Amniotic stem cell (primary cell): ENCODE results near the gene PDE11A.
A peak's percentile ranks its signal among the peaks of the same experiment; 100 is the strongest.

Experiments used
- DNase-seq: peaks from one replicate; lab custom pipeline; 2025; lab: John Stamatoyannopoulos, UW

Gene PDE11A

DNA sequence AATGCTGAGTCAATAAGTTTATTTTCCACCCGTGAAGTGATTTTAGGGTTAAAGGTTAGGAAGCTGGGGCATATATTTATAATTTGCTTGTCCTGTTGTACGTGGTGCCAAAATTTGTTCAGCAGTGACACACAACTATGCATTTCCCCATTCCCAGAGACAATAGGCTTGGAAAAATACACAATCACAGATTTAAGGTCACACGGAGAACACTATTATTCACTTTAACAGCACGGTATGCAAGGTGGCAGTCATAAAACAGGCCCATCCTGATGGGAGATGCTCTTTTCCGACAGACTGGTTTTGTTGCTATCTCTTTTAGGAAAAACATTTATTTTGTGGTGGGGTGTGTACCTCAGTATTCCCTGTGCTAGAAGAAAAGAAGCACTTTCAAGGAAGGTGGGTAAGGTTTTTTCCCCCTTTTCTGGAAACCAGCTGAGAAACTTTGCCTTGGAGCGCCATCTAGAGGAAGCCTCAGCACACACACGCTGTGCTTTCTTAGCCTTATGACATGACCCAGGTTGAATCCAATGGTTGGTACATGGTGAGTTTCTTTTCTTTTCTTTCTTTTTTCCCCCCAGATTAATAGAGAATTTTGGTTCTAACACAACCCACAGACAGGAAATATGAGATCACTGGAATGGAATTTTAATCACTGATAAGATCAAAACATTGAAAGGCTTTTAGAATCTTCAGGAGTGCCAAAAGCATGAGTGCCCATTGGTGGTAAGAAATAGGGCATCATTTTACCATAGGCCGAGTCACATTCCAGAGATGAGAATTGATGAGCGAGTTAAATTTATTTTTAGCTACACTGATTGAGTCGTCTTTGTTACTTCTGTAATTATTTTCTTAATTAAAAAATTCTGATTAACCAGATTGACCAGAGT is 347.9 kb downstream of the PDE11A start:
- DNase-seq = peak; percentile 16

DNA sequence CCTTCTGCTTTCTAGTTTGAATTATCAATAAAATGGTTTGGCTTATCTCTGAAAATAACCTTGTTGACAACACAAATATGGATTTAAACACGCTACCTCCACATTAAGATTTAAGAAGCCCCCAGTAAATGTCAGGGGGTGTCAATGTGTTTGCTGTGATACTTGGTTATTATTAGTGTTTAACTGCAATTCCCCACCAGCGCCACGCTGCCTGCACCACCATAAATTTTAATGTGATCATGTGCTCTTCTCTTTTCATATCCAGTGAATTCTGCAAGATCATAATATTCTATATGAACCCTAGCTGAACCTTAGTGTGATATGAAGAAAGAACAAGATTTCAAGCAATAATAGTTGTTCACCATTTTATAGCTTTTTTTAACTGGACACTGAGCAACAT is 349.3 kb downstream of the PDE11A start:
- no peak for DNase-seq

DNA sequence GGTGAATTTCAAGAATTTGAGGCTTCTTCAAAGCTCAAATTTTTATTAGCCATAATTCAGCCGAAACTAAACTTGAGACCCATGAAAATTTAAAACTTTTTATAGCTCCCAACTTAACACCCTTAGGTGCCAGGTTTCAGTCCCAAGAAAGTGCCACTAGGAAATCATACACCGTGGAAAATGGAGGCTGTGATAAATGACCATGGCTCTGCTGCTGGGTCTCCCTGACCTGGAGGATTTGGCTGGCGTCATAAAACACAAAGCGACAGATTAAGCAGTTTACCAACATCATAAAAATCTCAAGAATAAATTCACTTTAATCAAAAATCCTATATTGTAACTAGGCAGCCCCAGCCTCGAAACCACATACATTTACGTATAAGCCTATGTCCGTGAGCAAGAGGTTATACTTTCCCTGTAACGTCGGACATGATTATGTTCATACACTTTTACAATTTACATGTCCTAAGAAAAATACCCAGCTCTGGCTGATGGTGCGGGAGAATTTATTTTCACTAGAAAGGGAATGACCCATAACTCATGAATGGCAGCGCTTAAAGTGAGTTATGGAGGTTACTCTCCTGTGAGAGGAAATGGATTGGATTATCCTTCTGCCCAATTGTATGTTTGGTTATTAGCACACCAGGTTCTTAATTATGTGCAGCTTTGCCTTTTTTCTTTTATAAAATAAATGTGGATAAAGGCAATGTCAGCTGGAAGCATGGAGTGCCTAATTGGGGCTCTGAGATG is 350.6 kb downstream of the PDE11A start:
- no peak for DNase-seq

DNA sequence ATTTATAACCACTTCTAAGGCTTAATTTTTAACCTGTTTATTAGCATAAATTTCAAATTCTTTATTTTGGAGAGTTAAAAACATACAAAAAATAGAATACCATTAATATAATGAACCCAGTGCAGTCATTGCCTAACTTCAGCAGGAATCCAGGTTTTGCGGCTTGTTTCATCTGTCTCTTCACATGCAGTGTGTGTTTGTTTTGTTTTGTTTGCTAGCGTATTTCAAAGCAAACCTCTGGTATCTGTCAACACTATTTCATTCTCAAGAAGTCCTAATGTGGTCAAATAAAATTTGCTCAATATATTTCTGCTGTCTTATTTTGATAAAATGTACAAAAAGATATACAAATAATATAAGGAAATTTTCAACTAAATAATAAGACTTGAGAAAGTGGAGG is 351.5 kb downstream of the PDE11A start:
- DNase-seq = no peak

DNA sequence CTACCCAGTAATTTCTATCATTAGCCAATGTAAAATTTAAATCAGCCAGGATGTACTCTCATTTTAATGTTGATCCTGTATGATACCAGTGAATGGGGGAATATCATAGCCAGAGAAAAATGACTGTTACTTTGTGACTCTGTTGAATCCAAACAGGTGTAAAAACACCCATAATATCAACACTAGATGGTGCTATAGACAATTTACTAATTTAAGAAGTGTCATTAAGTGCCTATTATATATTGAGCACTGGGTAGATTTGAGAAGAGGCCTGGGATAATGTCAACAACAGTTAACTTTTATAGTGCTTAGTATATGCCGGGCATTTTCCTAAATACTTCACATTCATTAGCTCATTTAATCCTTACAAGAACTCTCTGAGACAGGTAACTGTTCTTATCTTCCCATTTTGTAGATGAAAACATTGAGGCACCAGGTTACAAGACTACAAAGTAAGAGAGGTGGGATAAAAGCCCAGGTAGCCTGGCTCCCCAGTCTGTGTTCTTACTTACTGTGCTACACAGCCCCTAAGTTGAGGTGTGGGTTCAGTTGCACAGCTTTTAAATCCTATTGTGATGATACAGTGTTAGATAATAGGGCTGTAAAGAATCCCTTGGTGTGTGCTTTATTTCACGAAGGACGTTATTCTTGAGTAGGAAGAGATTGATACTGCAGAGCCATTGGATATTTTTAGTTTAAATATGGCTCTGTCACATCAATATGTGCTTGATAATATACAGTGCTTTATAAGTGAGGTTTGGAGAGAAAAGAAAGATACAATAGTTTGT is 354.6 kb downstream of the PDE11A start:
- no peak for DNase-seq

DNA sequence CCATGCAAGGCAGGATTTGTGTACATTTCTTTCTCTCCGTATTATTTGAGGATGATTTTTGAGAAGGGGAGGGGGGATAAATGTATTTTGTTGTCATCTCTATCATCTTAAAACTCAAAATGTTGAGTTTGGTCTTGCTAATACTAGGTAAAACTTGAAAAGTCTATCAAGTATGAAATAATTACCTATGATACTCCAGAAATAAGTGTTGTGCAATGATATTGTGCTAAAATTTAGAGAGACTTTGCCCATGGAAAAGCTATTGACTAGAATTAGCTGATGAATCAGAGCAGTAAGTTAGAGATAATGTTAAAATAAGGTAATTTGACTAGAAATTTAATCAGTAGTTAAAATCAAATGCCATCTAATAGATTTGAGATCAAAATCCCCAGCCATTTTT is 356.1 kb downstream of the PDE11A start:
- DNase-seq = no peak

DNA sequence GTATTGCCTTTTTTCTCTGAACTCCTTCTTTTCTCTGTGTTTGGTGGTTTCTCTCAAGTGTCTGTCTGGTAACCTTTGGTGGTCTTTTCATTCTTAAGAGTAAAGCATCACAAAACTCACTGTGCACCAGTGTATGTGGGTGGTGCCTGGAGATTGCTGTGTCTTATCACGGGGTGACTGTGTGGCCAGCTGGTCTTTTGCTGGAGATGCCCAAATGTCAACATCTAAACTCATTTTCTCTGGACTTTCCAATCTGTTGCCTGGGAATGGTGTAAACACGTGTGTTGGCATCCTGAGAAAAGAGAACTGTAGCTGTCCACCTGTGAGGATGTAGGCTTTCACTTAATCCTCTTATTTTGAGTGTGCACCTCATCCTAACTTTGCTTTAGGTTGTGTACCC is 356.8 kb downstream of the PDE11A start:
- no peak for DNase-seq

DNA sequence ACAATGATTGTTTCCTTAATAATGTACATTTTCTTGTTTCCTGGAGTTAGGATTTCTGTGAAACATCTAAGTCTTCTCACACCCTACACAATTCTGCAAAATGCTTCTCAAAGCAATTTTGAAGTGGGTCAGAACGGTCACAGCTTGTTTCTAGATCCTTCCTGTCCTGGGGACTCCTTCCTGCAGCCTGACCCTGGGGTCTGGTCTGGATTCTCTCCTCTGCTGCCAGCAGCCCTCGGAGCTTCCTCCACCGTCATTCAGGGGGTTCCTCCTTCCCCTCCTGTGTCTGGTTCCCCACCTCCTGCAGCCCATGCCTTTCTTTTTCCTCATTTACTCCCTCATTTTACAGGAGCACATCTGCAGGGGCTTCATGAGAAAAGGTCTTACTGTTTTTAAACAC is 357.9 kb downstream of the PDE11A start:
- no peak for DNase-seq

DNA sequence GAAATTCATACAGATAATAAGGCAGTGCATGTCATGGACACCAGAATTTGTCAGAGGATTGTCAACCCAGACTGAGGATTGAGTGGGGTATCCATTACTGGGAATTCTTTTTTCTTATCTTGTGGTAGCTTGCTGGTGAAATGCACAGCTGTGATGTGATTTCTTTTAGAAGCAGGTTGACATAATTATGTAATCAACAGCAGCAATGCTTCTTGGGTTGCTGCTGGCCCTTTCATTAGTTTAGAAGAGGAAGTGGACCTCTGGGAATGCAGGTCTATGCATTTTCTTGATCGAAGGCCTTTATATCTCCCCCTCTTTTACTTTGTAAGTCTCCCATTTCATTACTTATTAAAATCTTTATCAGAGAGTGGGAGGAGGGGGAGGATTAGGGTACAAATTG is 360.1 kb downstream of the PDE11A start:
- DNase-seq = no peak

DNA sequence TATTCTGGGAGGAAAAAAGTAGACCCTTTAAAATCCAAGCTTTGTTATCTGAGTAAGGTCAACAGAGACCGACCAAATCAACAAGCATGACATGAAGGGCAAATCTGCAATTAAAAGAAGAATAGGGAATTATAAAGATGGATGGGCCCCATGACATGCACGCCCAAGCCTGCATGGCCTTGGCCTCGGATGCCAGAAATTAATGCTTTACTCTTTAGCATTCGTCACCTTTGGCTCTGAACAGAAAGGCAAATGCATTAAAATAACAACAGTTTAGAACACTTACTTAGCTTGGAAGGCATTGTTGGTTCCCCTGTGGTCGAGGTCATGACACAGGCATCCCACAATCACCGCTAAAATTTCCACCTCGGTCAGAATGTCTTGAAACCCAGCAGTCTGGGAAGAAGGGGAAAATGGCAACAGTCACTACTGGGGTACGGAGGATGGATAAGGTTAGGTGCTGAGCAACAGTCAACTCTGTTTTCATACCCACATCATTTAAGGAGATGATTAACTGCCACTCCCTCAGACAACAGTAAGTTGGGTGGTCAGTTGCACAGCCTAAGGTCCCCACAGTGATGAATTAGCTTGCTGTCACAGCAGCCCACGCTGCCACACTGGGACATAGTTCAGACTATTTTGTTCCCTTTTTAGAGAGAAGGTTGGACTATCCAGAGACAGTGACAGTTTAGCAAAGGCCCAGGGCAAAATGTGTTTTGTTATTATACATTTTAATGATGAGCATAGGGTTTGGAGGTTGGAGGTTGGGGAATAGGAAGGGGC is 360.9 kb downstream of the PDE11A start:
- no peak for DNase-seq

DNA sequence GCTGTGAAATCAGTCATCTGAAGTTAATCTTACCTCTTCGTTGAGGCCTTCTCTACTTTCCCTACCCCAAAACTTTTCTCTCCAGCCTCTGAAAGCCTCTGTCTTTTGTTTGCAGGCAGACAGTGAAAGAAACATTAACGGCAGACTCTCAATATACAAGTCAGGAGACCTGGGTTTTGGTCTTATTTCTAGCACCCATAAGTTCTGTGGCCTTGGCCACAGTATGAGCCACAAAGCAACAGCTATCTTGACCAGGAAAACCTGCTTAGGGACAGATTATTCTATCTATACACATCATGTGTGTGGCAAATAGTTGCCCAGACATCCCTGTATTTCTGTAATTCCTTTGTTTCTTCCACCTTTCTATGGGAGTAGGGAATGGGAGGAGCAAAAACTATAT is 361.7 kb downstream of the PDE11A start:
- DNase-seq = no peak

DNA sequence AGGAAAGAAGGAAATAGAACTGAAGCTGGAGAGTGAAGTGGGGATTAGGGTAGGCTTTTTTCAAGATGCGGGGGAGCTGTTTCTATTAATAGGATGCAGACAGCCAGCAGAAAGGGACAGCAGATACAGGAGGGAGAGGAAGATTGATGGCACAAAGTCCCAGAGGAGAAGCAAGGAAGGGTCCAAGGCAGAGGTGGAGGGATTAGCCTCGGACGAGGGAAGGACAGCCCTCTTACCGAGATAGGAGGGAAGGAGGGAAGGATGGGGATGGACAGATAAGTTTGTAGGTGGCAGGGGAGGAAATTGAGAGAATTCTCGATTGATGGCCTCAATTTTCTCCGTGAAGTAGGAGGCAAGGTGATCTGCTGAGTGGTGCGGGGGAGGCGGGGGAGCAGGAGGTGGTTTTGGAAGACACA is 362.6 kb downstream of the PDE11A start:
- no peak for DNase-seq

DNA sequence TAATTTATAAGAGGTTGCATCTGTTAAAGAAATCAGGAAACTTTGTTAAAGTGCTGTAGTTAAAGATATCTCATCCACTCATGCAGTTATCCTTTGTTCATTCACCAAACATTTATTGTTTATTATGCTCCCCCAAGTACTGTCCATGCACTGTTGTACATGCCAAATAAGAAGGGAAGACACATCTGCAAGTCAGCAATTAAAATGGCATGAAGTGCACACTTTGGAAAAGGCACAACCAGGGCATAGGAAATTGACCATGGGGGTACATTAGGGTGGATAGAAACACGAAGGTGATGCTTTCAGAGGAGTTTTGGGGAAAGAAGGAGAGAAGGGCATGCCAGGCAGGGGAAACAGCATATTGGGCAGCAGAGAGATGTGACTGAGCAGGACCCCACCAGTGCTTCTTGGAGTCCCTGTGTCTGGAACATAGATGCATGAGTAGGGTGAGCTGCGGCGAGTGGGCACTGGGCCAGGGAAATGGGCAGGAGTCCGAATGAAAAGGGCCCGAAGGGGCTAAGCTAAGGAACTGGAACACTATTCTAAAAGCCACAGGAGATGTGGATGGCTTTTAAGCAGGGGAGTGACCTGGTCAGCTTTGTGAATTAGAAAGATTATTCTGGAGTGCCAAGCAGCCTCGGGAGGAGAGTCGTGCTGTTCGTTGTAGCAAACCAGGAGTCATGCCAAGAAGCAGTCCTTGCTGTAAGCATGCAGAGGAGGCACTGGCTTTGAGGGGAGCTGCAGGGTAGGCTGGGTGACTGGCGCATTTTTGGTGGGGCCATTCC is 363.7 kb downstream of the PDE11A start:
- DNase-seq = no peak

DNA sequence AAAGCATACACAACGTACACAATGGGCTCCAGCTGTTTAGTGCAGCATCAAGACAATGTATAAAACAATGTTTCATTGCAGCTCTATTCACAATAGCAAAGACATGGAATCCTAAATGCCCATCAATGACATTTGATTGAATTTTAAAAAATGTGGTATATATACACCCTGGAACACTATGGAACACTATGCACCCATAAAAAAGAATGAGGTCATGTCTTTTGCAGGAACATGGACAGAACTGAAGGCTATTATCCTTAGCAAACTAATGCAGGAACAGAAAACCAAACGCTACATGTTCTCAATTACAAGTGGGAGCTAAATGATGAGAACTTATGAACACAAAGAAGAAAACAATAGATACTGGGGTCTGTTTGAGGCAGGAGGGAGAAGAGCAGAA is 364.5 kb downstream of the PDE11A start:
- DNase-seq = no peak

DNA sequence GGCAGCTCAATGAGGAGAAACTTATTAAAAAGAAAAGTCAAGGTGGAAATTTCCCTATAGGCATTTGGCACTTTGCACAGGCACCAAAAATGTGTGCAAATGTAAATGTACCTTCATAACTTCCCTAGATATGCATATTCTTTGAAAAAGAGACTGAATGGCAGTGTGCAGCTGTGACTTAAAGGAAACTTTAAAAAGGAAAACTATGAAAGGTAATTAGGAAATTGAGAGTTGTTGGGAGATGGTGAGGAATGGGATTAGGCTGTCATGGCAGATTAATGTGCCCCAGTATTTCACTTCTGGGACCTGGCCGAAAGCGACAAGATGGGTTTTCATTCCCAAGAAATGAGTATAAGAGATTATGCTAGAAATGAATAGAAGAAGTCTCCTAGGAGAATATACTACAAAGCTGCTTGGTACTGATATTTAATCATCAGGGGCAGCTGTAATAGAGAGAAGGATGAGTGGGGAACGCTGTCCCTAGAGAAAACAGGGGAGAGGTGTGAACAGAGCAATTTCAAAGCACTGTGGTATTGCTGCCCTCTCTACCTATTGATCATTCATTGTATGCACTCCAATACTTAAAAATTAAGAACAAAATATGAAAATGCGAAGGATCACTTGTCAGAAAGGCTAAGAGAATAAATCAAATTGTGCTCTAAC is 366.9 kb downstream of the PDE11A start:
- no peak for DNase-seq

DNA sequence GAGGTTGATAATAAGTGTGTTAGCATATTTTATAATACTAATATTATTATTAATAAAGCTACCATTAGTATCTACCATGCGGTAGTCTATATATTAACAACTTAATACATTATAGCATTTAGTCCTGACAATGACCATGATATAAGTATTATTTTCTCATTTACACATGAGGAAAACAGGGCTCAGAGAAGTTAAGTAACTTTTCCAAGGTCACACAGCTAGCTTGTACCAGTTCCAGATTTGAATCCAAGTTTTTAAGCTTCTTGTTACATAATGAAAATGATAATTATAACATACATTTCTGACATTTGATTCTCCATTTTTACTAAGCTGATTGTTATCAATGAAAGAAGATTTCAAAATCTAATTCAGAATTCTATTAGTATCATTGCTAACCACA is 369.4 kb downstream of the PDE11A start:
- no peak for DNase-seq

DNA sequence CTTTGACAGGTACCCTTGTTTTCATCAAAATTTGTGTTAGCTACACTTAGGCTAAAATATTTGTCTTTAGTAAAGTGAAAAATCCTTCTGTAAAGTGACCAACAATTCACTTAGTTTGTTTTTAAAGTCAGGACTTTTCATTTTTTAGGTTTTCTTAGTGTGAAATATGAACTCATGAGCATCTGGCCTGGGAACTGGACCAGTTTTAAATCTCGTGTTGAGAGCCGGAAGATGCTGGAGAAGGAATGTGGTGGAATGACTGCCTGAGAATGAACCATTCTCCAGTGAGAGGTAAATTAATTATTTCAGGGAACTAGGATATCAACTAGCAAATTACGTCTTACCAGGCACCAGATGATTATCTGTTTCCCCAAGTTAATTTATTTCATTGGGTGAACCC is 374.3 kb downstream of the PDE11A start:
- DNase-seq = no peak

DNA sequence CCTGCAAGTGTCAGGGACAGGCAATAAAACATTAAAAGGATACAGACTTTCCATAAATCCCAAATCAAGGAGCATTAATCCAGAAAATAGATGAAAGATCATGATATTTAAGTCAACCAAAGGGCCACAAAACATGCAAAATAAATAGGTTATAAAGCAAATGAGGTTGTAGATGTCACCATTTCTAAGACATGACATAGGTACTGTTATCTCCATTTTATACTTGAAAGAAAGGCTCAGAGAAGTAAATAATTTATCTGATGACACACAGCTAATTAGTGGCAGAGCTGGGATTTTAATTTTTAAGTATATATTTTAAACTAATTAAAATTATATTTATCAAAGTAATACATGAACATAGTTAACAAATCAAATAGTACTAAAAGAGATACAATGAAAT is 378.2 kb downstream of the PDE11A start:
- DNase-seq = no peak

DNA sequence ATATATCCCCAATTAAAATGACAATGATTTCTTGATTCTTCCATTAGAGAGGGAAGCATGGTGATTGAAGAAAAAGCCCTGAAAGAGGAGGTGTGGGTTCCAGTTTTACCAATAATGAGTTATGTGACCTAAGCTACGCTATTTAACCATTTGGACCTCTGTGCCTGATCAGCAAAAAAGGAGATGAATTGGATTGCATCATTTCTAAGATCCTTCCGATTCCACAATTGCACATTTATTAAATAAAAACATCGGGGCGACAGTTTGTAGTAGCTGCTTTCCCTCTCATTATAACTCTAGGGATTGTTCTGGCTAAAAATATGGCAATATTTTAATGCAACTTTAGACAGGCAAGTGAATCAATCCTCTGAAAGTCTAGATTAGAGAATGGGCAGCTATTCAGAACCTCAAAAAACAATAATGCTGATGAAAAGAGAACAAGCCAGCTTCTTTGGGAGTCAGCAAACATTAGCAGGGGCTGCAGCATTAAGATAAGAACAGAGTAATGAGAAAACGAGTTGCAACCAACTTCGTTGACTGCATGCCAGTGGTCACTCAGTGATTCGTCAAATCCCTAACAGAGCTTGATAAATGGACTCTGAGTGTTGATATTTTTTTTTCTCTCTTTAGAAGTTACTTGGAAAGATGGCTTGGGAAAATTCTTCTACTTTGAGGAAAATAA is 378.8 kb downstream of the PDE11A start:
- no peak for DNase-seq

DNA sequence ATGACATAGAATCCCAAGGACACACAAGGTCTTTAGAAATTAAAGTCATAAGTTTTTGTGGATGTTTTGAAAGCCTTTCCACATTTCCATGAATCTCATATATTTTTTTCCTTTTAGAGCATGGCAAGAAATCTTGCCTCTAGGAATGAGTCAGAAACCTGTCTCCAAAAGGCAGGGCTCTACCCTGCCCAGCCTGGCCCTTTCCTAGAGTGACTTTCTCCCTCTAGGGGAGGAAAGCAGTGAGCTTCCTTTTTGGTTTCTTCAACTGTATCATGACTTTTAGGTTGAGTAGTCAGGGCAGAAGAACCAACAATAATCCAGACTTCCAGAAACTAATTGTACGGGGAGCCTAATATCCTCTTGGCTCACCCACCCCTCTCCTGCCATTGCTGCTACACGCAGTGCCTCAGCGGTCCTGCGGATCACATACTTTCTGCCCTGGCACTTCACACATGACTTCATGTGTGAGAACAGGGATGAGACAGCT is 379.8 kb downstream of the PDE11A start:
- no peak for DNase-seq
